Mesenchymal stem cell (in vitro differentiated cells and primary cell): Measurements from ENCODE around the gene DNASE1L3.

ENCODE experiments used
- DNase-seq: peaks from one replicate; pipeline ENCODE4 v3.0.0-alpha.2; 2013
- H2AFZ ChIP-seq: one replicate; pipeline ENCODE4 v1.6.1; 2013; ENCODE audit warnings: low read depth, mild to moderate bottlenecking, control low read depth, inconsistent platforms, low read length, moderate library complexity
- H2AK5ac ChIP-seq: 2 replicates; pipeline ENCODE4 v1.6.1; 2013; ENCODE audit warnings: low read length, moderate library complexity, mild to moderate bottlenecking, inconsistent platforms; ENCODE audit not compliant: severe bottlenecking
- H2BK120ac ChIP-seq: one replicate; pipeline ENCODE4 v1.6.1; 2013; ENCODE audit warnings: low read depth, mild to moderate bottlenecking, inconsistent platforms, low read length, moderate library complexity
- H2BK12ac ChIP-seq, 2 experiments: one replicate each; pipeline ENCODE4 v1.6.1; 2013; ENCODE audit warnings: inconsistent platforms in 2 of 2, low read length in 2 of 2, mild to moderate bottlenecking in 2 of 2, moderate library complexity in 2 of 2, control low read depth in 1 of 2
- H2BK15ac ChIP-seq: one replicate; pipeline ENCODE4 v1.6.1; 2013; ENCODE audit warnings: mild to moderate bottlenecking, low read depth, inconsistent platforms; ENCODE audit not compliant: poor library complexity, severe bottlenecking
- H2BK5ac ChIP-seq: 2 replicates; pipeline ENCODE4 v1.6.1; 2013; ENCODE audit warnings: low read depth, mild to moderate bottlenecking, low read length, control low read depth, inconsistent platforms; ENCODE audit not compliant: poor library complexity, severe bottlenecking
- H3K14ac ChIP-seq, 2 experiments: one replicate each; pipeline ENCODE4 v1.6.1; 2013; ENCODE audit warnings: inconsistent platforms in 2 of 2, low read length in 2 of 2, control low read depth in 1 of 2, mild to moderate bottlenecking in 1 of 2, moderate library complexity in 1 of 2
- H3K18ac ChIP-seq, 2 experiments: one replicate each; pipeline ENCODE4 v1.6.1; 2013; ENCODE audit warnings: inconsistent platforms in 2 of 2, low read length in 2 of 2, control low read depth in 1 of 2, low read depth in 1 of 2, mild to moderate bottlenecking in 1 of 2
- H3K23ac ChIP-seq, 2 experiments: one replicate each; pipeline ENCODE4 v1.6.1; 2013; ENCODE audit warnings: inconsistent platforms in 2 of 2, low read length in 2 of 2, mild to moderate bottlenecking in 2 of 2, moderate library complexity in 2 of 2, control low read depth in 1 of 2
- H3K27ac ChIP-seq: 2 replicates; pipeline ENCODE4 v1.5.1; 2013; ENCODE audit warnings: mild to moderate bottlenecking, moderate library complexity, low read length, control low read depth, inconsistent platforms; ENCODE audit not compliant: poor library complexity, severe bottlenecking
- H3K27me3 ChIP-seq, 2 experiments: 2 replicates each; pipeline versions ENCODE4 v1.6.1 to v1.7.0; 2013; ENCODE audit warnings: low read length in 2 of 2, mild to moderate bottlenecking in 2 of 2, moderate library complexity in 2 of 2, control low read depth in 1 of 2, inconsistent platforms in 1 of 2; ENCODE audit not compliant: control insufficient read depth in 1 of 2, insufficient read depth in 1 of 2
- H3K36me3 ChIP-seq, 2 experiments: 2 replicates each; pipeline versions ENCODE4 v1.6.1 to v1.7.0; 2013; ENCODE audit warnings: low read length in 2 of 2, control low read depth in 1 of 2, inconsistent platforms in 1 of 2, low read depth in 1 of 2, mild to moderate bottlenecking in 1 of 2; ENCODE audit not compliant: insufficient read depth in 2 of 2, control insufficient read depth in 1 of 2
- H3K4ac ChIP-seq, 2 experiments: one replicate each; pipeline ENCODE4 v1.6.1; 2013; ENCODE audit warnings: inconsistent platforms in 2 of 2, low read length in 2 of 2, mild to moderate bottlenecking in 2 of 2, moderate library complexity in 2 of 2, control low read depth in 1 of 2, low read depth in 1 of 2
- H3K4me1 ChIP-seq: 2 replicates; pipeline ENCODE4 v1.6.1; 2013; ENCODE audit warnings: low read depth, low read length, control low read depth; ENCODE audit not compliant: control insufficient read depth, insufficient read depth
- H3K4me2 ChIP-seq: 2 replicates; pipeline ENCODE4 v1.6.1; 2013; ENCODE audit warnings: low read length, mild to moderate bottlenecking, inconsistent platforms; ENCODE audit not compliant: poor library complexity, severe bottlenecking
- H3K4me3 ChIP-seq, 2 experiments: 2 replicates each; pipeline versions ENCODE4 v1.5.1 to v1.7.0; 2013; ENCODE audit warnings: low read length in 2 of 2, mild to moderate bottlenecking in 2 of 2, control low read depth in 1 of 2, low read depth in 1 of 2; ENCODE audit not compliant: insufficient read depth in 1 of 2
- H3K79me1 ChIP-seq: replicated peaks from 2 replicates; pipeline ENCODE4 v1.6.1; 2013; ENCODE audit warnings: mild to moderate bottlenecking, control low read depth, low read length, inconsistent platforms; ENCODE audit not compliant: poor library complexity, severe bottlenecking
- H3K9ac ChIP-seq: 2 replicates; pipeline ENCODE4 v1.7.0; 2013; ENCODE audit warnings: mild to moderate bottlenecking, low read length, moderate library complexity
- H3K9me3 ChIP-seq: 2 replicates; pipeline ENCODE4 v1.7.0; 2013; ENCODE audit warnings: mild to moderate bottlenecking, low read length; ENCODE audit not compliant: control insufficient read depth
- H4K8ac ChIP-seq: one replicate; pipeline ENCODE4 v1.6.1; 2013; ENCODE audit warnings: inconsistent platforms, mild to moderate bottlenecking, low read length, moderate library complexity
- H4K91ac ChIP-seq: one replicate; pipeline ENCODE4 v1.6.1; 2013; ENCODE audit warnings: mild to moderate bottlenecking, low read length, inconsistent platforms
- WGBS: methylation state at CpG from one replicate; pipeline ENCODE4 v1.1.7; 2013; ENCODE audit warnings: mixed read lengths; 5-methylcytosine and 5-hydroxymethylcytosine counted together

DNASE1L3 gene

DNA sequence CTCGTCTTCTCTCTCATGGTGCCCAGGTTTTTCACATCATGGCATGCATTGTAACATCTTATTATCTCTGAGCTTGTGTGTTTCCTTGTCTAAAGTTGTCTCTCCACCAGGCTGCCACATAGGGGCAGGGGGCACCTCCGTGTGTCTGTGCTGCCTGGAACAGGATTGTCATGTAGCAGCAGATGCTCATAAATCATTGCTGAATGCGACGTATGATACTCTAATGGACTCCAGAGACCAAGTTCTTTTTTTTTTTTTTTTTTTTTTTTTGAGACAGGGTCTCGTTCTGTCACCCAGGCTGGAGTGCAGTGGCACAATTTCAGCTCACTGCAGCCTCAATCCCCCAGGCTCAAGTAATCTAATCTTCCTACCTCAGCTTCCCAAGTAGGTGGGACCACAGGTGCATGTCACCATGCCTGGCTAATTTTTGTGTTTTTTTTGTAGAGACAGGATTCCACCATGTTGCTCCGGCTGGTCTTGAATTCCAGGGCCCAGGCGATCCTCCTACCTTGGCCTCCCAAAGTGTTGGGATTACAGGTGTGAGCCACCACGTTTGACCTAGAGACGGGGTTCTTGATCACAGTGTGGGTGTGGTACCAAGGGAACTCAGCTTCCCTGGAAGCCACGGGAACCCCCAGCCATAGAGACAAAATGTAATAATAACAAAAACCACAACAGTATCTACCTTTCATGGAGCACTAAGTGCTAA lies 4.7 kb upstream of the DNASE1L3 start:
- no peaks in the 10 kb centered on the region for H3K9me3 ChIP-seq
- H3K27ac ChIP-seq, result no peak overlapping the region
- no peak overlapping the region for H2BK12ac ChIP-seq
- H3K23ac ChIP-seq, result no peak overlapping the region
- H3K4me2 ChIP-seq, result no peak overlapping the region
- H2AFZ ChIP-seq, result no peak overlapping the region
- DNase-seq, result no peak
- H2BK15ac ChIP-seq, result no peak overlapping the region
- no peaks in the 10 kb centered on the region for H3K79me1 ChIP-seq
- peaks cover 6% of the 10 kb centered on the region for H3K4me1 ChIP-seq
- no peak overlapping the region for H2BK5ac ChIP-seq
- H3K4ac ChIP-seq, result no peak overlapping the region
- peaks cover 0 to 34% of the 10 kb centered on the region in 2 experiments for H3K27me3 ChIP-seq
- H3K9ac ChIP-seq, result no peak overlapping the region
- no peak overlapping the region for H2AK5ac ChIP-seq
- no peaks in the 10 kb centered on the region for H3K36me3 ChIP-seq
- H3K18ac ChIP-seq, result no peak overlapping the region
- 83% methylated on average over 9 of the region's 10 CpGs for WGBS
- no peak overlapping the region for H4K8ac ChIP-seq
- H3K4me3 ChIP-seq, result no peak overlapping the region
- H2BK120ac ChIP-seq, result no peak overlapping the region
- no peak overlapping the region for H3K14ac ChIP-seq
- no peak overlapping the region for H4K91ac ChIP-seq

DNA sequence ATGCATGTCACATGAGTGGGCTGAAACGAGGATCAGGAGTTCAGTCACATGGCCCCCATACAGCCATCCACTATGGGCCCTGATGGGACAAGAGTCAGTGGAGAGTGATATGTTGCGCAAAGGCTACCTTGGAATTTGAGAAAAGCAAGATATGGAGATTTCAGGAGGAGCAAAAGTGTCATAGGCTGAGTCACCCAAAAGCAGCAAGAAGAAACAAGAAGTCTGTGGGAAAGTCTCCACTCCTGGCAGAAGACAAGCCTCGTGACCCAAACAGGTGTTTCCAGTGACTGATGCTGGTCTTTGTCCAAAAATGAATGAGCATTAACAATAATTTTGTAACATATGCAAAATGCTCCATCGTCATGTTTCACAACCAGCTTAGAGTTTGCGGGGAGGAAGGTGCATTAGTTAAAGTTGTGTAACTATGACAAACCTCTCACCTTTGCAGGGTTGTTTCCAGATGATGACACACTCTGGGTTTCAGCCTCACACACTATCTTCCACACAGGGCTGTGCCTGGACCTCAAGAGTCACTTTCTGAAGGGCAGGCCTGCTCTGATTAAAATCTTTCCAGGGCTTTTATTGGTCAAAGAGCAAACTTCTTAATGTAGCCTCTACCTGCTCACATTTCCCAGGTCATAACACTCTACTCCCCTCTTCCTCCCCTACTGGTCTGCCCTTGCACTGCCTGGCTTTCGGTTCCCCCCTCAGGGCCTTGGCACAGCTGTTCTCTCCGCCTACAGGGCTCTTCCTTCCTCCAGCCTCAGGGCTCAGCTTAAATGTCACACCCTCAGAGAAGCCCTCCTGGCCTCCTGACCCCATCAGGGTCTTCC lies 3.9 kb upstream of the DNASE1L3 start:
- no peak overlapping the region for H3K14ac ChIP-seq
- no peaks in the 10 kb centered on the region for H3K79me1 ChIP-seq
- no peak overlapping the region for H3K4ac ChIP-seq
- H3K23ac ChIP-seq, result no peak overlapping the region
- H2BK5ac ChIP-seq, result no peak overlapping the region
- H2AFZ ChIP-seq, result no peak overlapping the region
- H3K4me2 ChIP-seq, result no peak overlapping the region
- H3K27ac ChIP-seq, result no peak overlapping the region
- H4K91ac ChIP-seq, result no peak overlapping the region
- no peak overlapping the region for H2BK12ac ChIP-seq
- H2BK15ac ChIP-seq, result no peak overlapping the region
- WGBS, result 75% methylated on average over 6 of the region's 7 CpGs
- no peaks in the 10 kb centered on the region for H3K9me3 ChIP-seq
- DNase-seq, result peak; percentile 33
- H3K36me3 ChIP-seq, result no peaks in the 10 kb centered on the region
- no peak overlapping the region for H2AK5ac ChIP-seq
- peaks cover 0 to 39% of the 10 kb centered on the region in 2 experiments for H3K27me3 ChIP-seq
- H3K4me3 ChIP-seq, result no peak overlapping the region
- H2BK120ac ChIP-seq, result no peak overlapping the region
- H3K4me1 ChIP-seq, result peaks cover 6% of the 10 kb centered on the region
- H4K8ac ChIP-seq, result no peak overlapping the region
- no peak overlapping the region for H3K9ac ChIP-seq
- no peak overlapping the region for H3K18ac ChIP-seq

DNA sequence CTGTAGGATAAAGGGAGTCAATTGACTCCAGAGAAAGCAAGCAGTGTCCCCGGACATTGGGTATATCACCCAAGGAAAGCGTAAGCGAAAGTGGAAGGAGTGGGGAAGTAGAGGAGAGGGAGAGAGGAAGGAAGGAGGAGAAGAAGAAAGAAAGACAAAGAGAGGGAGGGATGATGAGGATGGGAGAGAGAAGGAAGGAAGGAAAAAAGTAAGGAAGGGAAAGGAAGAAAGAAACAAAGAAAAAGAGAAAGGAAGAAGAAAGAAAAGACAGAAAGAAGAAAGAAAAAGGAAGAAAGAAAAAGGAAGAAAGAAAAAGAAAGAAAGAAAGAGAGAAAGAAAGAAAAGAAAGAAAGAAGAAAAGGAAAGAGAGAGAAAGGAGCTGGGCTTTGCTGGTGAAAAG lies 839 bp downstream of the DNASE1L3 start:
- Histone ChIP-seq H3K27me3 (peaks cover 0 to 37% of the 10 kb centered on the region in 2 experiments), H4K91ac (no peak overlapping the region), H2BK120ac (no peak overlapping the region), H3K9me3 (no peaks in the 10 kb centered on the region), H2BK15ac (no peak overlapping the region), H3K4me3 (no peak overlapping the region), H3K4ac (no peak overlapping the region), H4K8ac (no peak overlapping the region), H3K4me1 (no peaks in the 10 kb centered on the region), H3K27ac (no peak overlapping the region), H3K23ac (no peak overlapping the region), H3K4me2 (no peak overlapping the region), H3K14ac (no peak overlapping the region), H2BK12ac (no peak overlapping the region), H3K79me1 (no peaks in the 10 kb centered on the region), H3K9ac (peak overlapping the region; percentile 19), H2AFZ (no peak overlapping the region), H3K36me3 (no peaks in the 10 kb centered on the region), H2AK5ac (no peak overlapping the region), H3K18ac (no peak overlapping the region), H2BK5ac (no peak overlapping the region)
- DNase-seq, result no peak
- 71% methylated on average over 3 of the region's 3 CpGs for WGBS

DNA sequence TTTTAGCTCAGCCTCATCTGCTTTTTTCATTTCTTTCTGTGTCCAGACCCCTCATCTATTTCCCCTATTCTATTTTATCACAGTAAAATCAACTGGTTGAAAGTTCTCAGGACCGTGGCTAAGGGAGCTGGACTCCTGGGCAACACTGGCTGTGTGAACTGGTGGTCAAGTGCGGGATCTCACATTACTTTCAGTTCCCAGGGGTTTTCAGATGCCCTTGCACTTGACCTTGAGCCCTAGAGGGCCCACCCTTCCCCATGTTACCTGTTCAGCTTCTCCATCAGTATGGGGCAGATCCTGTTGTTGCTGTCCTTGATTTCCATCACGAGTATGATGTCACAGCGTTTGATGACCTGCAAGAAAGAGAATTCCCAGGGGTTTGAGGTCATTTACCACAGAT lies 2.8 kb downstream of the DNASE1L3 start:
- Histone ChIP-seq H3K27ac (no peak overlapping the region), H3K9ac (no peak overlapping the region), H3K79me1 (no peaks in the 10 kb centered on the region), H3K14ac (no peak overlapping the region), H4K91ac (no peak overlapping the region), H3K9me3 (no peaks in the 10 kb centered on the region), H4K8ac (no peak overlapping the region), H3K18ac (no peak overlapping the region), H3K23ac (no peak overlapping the region), H3K36me3 (no peaks in the 10 kb centered on the region), H3K4me3 (no peak overlapping the region), H2BK15ac (no peak overlapping the region), H3K27me3 (peaks cover 0 to 22% of the 10 kb centered on the region in 2 experiments), H3K4ac (no peak overlapping the region), H2BK12ac (no peak overlapping the region), H3K4me1 (no peaks in the 10 kb centered on the region), H3K4me2 (no peak overlapping the region), H2AK5ac (no peak overlapping the region), H2AFZ (no peak overlapping the region), H2BK5ac (no peak overlapping the region), H2BK120ac (no peak overlapping the region)
- DNase-seq, result no peak
- WGBS, result 81% methylated on average over 2 of the region's 4 CpGs
